WTC11 (cell line): ENCODE results near the gene AKR1B15. TPM values are rescaled to one million over a fixed set of nuclear protein-coding genes. Genes with fewer than 3 reads are reported as not detected.

Experiments used
- ATAC-seq: fragments of 200-7000 bp; cut with Tn5 transposase; 2 replicates; pipeline ENCODE4 v1.10.0; 2021; ENCODE audit warnings: mild to moderate bottlenecking, moderate library complexity
- CTCF ChIA-PET: fragments of 300-600 bp; sonication (Branson Sonifier 250); formaldehyde crosslinking; loops from one replicate; lab custom pipeline; 2021; ENCODE audit warnings: antibody characterized with exemption; lab: Charles Lee
- POLR2A ChIA-PET: fragments of 350-600 bp; sonication (Branson Sonifier 250); formaldehyde crosslinking; loops from one replicate; lab custom pipeline; 2021; ENCODE audit warnings: antibody characterized with exemption; lab: Charles Lee
- DNase-seq: peaks from one replicate; pipeline ENCODE4 v3.0.0; 2021; ENCODE audit warnings: low spot score
- H3K27ac Mint-ChIP-seq: 2 replicates; pipeline ENCODE4 v1.8.0; 2021; ENCODE audit warnings: mixed read lengths
- H3K27me3 Mint-ChIP-seq: 2 replicates; pipeline ENCODE4 v1.8.0; 2021; ENCODE audit warnings: low read depth, mild to moderate bottlenecking, moderate library complexity, mixed read lengths
- H3K36me3 Mint-ChIP-seq: 2 replicates; pipeline ENCODE4 v1.8.0; 2021; ENCODE audit warnings: mixed read lengths
- H3K4me1 Mint-ChIP-seq: 2 replicates; pipeline ENCODE4 v1.8.0; 2022; ENCODE audit warnings: mixed read lengths
- H3K4me3 Mint-ChIP-seq: 2 replicates; pipeline ENCODE4 v1.8.0; 2021; ENCODE audit warnings: mild to moderate bottlenecking, moderate library complexity, mixed read lengths
- H3K9me3 Mint-ChIP-seq: 2 replicates; pipeline ENCODE4 v1.8.0; 2021; ENCODE audit warnings: mixed read lengths
- CBFB ChIP-seq: sonication (generic); formaldehyde crosslinking; IDR thresholded peaks from 2 replicates; pipeline ENCODE4 v1.8.1; 2022; ENCODE audit warnings: mild to moderate bottlenecking, low read depth, missing genetic modification reagents
- ELF4 ChIP-seq: sonication (generic); formaldehyde crosslinking; IDR thresholded peaks from 2 replicates; pipeline ENCODE4 v1.8.1; 2022; ENCODE audit warnings: low read depth, mild to moderate bottlenecking, moderate library complexity, missing genetic modification reagents
- ETV6 ChIP-seq: sonication (generic); formaldehyde crosslinking; IDR thresholded peaks from 2 replicates; pipeline ENCODE4 v1.8.1; 2022; ENCODE audit warnings: mild to moderate bottlenecking, missing genetic modification reagents
- KAT7 ChIP-seq: sonication (generic); formaldehyde crosslinking; IDR thresholded peaks from 2 replicates; pipeline ENCODE4 v1.8.1; 2023; ENCODE audit warnings: missing genetic modification reagents, mild to moderate bottlenecking, borderline replicate concordance
- NFATC4 ChIP-seq: fragments of 250-450 bp; sonication (Bioruptor Pico); IDR thresholded peaks from 2 replicates; pipeline ENCODE4 v1.9.0; 2021; ENCODE audit warnings: mild to moderate bottlenecking
- NR1H2 ChIP-seq: sonication (generic); formaldehyde crosslinking; IDR thresholded peaks from 2 replicates; pipeline ENCODE4 v1.9.0; 2021; ENCODE audit warnings: mild to moderate bottlenecking, moderate library complexity, missing genetic modification reagents
- RORB ChIP-seq: fragments of 250-450 bp; sonication (Bioruptor Pico); IDR thresholded peaks from 2 replicates; pipeline ENCODE4 v1.9.0; 2021; ENCODE audit warnings: mild to moderate bottlenecking
- TP53 ChIP-seq: sonication (generic); formaldehyde crosslinking; IDR thresholded peaks from 2 replicates; pipeline ENCODE4 v1.8.1; 2023; ENCODE audit warnings: mild to moderate bottlenecking, missing genetic modification reagents
- ZNF138 ChIP-seq: sonication (generic); formaldehyde crosslinking; conservative IDR thresholded peaks from 2 replicates; pipeline ENCODE4 v1.8.1; 2022; ENCODE audit warnings: mild to moderate bottlenecking, moderate library complexity, missing genetic modification reagents
- ZNF416 ChIP-seq: fragments of 250-450 bp; sonication (Bioruptor Pico); IDR thresholded peaks from 2 replicates; pipeline ENCODE4 v1.9.0; 2021; ENCODE audit warnings: mild to moderate bottlenecking, inconsistent platforms
- total RNA-seq: library from RNA; stranded (reverse); gene quantifications from 3 replicates; pipeline ENCODE4 v1.2.3, GENCODE V29; 2021
- TF ChIP-seq, protein P1 (sequence below): fragments of 200-600 bp; IDR thresholded peaks from 2 replicates; pipeline ENCODE4 v1.8.0; 2022; ENCODE audit warnings: antibody characterized with exemption
- TF ChIP-seq, protein P2 (sequence below): fragments of 250-450 bp; sonication (Bioruptor Pico); IDR thresholded peaks from 2 replicates; pipeline ENCODE4 v1.9.0; 2021; ENCODE audit warnings: mild to moderate bottlenecking
- TF ChIP-seq, protein P3 (sequence below): fragments of 250-450 bp; sonication (Bioruptor Pico); IDR thresholded peaks from 2 replicates; pipeline ENCODE4 v2.1.2; 2022; ENCODE audit warnings: mild to moderate bottlenecking, moderate library complexity
- TF ChIP-seq, protein P4 (sequence below): sonication (generic); formaldehyde crosslinking; IDR thresholded peaks from 2 replicates; pipeline ENCODE4 v1.8.1; 2022; ENCODE audit warnings: mild to moderate bottlenecking, moderate library complexity, missing genetic modification reagents
- TF ChIP-seq, protein P5 (sequence below): fragments of 250-450 bp; sonication (Bioruptor Pico); IDR thresholded peaks from 2 replicates; pipeline ENCODE4 v1.9.0; 2021; ENCODE audit warnings: moderate library complexity, mild to moderate bottlenecking, inconsistent platforms, borderline replicate concordance
- TF ChIP-seq, protein P6 (sequence below): sonication (generic); formaldehyde crosslinking; IDR thresholded peaks from 2 replicates; pipeline ENCODE4 v1.8.1; 2022; ENCODE audit warnings: missing genetic modification reagents, borderline replicate concordance
- TF ChIP-seq, protein P7 (sequence below): sonication (generic); formaldehyde crosslinking; IDR thresholded peaks from 2 replicates; pipeline ENCODE4 v1.8.1; 2023; ENCODE audit warnings: mild to moderate bottlenecking, missing genetic modification reagents, borderline replicate concordance
- TF ChIP-seq, protein P8 (sequence below): sonication (generic); formaldehyde crosslinking; conservative IDR thresholded peaks from 2 replicates; pipeline ENCODE4 v1.8.1; 2023; ENCODE audit warnings: mild to moderate bottlenecking, low read depth, missing genetic modification reagents, moderate library complexity
- TF ChIP-seq, protein P9 (sequence below): sonication (generic); formaldehyde crosslinking; conservative IDR thresholded peaks from 2 replicates; pipeline ENCODE4 v1.8.1; 2022; ENCODE audit warnings: mild to moderate bottlenecking, missing genetic modification reagents

AKR1B15 gene
- total RNA-seq, 1 experiment from 2014 or later, result not detected

DNA sequence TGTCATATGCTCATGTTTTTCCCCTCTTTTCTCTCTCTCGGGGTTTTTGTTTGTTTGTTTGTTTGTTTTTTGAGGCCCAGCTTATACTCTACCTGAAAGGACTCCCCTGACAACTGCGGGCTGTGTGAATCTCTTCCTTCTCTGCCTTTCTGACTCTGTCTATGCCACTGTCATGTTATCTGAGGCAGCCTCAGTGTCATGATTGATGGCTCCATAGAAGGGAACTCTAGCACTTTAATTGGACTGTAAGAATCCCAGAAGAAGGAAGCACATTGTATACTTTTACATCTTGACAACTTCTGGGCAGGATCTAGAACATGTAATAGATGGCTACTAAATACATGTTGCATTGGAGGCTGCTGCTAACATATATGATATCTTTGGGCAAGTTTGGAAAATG is 25.4 kb downstream of the AKR1B15 start (continued):
- TF ChIP-seq, protein P1, sequence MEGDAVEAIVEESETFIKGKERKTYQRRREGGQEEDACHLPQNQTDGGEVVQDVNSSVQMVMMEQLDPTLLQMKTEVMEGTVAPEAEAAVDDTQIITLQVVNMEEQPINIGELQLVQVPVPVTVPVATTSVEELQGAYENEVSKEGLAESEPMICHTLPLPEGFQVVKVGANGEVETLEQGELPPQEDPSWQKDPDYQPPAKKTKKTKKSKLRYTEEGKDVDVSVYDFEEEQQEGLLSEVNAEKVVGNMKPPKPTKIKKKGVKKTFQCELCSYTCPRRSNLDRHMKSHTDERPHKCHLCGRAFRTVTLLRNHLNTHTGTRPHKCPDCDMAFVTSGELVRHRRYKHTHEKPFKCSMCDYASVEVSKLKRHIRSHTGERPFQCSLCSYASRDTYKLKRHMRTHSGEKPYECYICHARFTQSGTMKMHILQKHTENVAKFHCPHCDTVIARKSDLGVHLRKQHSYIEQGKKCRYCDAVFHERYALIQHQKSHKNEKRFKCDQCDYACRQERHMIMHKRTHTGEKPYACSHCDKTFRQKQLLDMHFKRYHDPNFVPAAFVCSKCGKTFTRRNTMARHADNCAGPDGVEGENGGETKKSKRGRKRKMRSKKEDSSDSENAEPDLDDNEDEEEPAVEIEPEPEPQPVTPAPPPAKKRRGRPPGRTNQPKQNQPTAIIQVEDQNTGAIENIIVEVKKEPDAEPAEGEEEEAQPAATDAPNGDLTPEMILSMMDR, result no peak

DNA sequence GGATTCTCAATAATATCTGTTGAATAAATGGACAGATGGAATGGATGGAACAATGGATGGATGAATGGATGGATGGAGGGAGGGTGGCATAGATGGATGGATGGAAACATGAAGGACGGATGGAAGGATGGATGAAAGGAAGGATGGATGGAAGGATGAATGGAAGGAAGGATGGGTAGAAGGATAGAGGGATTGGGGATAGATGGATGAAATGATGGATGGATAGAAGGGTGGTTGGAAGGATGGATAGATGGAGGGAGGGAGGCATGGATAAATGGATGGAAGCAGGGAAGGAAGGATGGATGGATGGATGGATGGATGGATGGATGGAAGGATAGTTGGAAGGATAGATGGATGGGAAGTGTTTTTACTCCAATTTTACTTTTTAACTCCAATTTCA is 35.4 kb downstream of the AKR1B15 start:
- TF ChIP-seq KAT7 (CRISPR knock-in tag), result no peak
- no peak for TF ChIP-seq CBFB (CRISPR knock-in tag)
- TF ChIP-seq, protein P2, sequence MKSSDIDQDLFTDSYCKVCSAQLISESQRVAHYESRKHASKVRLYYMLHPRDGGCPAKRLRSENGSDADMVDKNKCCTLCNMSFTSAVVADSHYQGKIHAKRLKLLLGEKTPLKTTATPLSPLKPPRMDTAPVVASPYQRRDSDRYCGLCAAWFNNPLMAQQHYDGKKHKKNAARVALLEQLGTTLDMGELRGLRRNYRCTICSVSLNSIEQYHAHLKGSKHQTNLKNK (CRISPR knock-in tag), result no peak
- no peak for TF ChIP-seq NFATC4 (CRISPR knock-in tag)
- Mint-ChIP-seq H3K36me3 (peaks cover 14% of the 10 kb centered on the region), H3K27me3 (peaks cover 24% of the 10 kb centered on the region), H3K9me3 (peaks cover 37% of the 10 kb centered on the region), H3K4me1 (no peaks in the 10 kb centered on the region), H3K27ac (no peak overlapping the region), H3K4me3 (no peak overlapping the region)
- DNase-seq (no peak), ATAC-seq (no peak)
- ChIA-PET CTCF (no interaction called here), POLR2A (no interaction called here)

DNA sequence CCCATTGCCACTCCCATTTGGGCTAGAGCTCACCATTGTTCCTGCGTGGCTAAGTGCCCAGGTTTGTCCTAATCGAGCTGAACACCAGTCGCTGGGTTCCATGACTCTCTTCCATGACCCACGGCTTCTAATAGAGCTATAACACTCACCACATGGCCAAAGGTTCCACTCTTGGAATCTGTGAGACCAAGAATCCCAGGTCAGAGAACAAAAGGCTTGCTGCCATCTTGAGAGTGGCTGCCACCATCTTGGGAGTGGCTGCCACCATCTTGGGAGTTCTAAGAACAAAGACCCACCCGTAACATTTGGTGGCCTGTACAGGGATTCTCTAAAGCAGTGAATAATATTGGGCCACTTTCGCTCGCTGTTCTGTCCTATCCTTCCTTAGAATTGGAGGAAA is 37.0 kb downstream of the AKR1B15 start:
- H3K4me3 Mint-ChIP-seq, result no peak overlapping the region
- peaks cover 14% of the 10 kb centered on the region for H3K36me3 Mint-ChIP-seq
- POLR2A ChIA-PET, result no interaction called here
- ATAC-seq, result no peak
- peaks cover 48% of the 10 kb centered on the region for H3K9me3 Mint-ChIP-seq
- peaks cover 17% of the 10 kb centered on the region for H3K27me3 Mint-ChIP-seq
- CTCF ChIA-PET, result no interaction called here
- DNase-seq, result no peak
- no peaks in the 10 kb centered on the region for H3K4me1 Mint-ChIP-seq
- no peak overlapping the region for H3K27ac Mint-ChIP-seq
- TF ChIP-seq, protein P3, sequence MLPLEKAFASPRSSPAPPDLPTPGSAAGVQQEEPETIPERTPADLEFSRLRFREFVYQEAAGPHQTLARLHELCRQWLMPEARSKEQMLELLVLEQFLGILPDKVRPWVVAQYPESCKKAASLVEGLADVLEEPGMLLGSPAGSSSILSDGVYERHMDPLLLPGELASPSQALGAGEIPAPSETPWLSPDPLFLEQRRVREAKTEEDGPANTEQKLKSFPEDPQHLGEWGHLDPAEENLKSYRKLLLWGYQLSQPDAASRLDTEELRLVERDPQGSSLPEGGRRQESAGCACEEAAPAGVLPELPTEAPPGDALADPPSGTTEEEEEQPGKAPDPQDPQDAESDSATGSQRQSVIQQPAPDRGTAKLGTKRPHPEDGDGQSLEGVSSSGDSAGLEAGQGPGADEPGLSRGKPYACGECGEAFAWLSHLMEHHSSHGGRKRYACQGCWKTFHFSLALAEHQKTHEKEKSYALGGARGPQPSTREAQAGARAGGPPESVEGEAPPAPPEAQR, result no peak
- TF ChIP-seq NR1H2 (CRISPR knock-in tag) (no peak), RORB (CRISPR knock-in tag) (no peak), ZNF416 (CRISPR knock-in tag) (no peak), ETV6 (CRISPR knock-in tag) (no peak), ZNF138 (CRISPR knock-in tag) (no peak), KAT7 (CRISPR knock-in tag) (no peak), TP53 (CRISPR knock-in tag) (no peak), ELF4 (CRISPR knock-in tag) (no peak)
- TF ChIP-seq, protein P4, sequence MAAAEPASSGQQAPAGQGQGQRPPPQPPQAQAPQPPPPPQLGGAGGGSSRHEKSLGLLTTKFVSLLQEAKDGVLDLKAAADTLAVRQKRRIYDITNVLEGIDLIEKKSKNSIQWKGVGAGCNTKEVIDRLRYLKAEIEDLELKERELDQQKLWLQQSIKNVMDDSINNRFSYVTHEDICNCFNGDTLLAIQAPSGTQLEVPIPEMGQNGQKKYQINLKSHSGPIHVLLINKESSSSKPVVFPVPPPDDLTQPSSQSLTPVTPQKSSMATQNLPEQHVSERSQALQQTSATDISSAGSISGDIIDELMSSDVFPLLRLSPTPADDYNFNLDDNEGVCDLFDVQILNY (CRISPR knock-in tag), result no peak
- TF ChIP-seq, protein P5, sequence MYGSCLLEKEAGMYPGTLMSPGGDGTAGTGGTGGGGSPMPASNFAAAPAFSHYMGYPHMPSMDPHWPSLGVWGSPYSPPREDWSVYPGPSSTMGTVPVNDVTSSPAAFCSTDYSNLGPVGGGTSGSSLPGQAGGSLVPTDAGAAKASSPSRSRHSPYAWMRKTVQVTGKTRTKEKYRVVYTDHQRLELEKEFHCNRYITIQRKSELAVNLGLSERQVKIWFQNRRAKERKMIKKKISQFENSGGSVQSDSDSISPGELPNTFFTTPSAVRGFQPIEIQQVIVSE (CRISPR knock-in tag), result no peak
- TF ChIP-seq, protein P6, sequence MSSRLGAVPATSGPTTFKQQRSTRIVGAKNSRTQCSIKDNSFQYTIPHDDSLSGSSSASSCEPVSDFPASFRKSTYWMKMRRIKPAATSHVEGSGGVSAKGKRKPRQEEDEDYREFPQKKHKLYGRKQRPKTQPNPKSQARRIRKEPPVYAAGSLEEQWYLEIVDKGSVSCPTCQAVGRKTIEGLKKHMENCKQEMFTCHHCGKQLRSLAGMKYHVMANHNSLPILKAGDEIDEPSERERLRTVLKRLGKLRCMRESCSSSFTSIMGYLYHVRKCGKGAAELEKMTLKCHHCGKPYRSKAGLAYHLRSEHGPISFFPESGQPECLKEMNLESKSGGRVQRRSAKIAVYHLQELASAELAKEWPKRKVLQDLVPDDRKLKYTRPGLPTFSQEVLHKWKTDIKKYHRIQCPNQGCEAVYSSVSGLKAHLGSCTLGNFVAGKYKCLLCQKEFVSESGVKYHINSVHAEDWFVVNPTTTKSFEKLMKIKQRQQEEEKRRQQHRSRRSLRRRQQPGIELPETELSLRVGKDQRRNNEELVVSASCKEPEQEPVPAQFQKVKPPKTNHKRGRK (CRISPR knock-in tag), result no peak
- TF ChIP-seq, protein P7, sequence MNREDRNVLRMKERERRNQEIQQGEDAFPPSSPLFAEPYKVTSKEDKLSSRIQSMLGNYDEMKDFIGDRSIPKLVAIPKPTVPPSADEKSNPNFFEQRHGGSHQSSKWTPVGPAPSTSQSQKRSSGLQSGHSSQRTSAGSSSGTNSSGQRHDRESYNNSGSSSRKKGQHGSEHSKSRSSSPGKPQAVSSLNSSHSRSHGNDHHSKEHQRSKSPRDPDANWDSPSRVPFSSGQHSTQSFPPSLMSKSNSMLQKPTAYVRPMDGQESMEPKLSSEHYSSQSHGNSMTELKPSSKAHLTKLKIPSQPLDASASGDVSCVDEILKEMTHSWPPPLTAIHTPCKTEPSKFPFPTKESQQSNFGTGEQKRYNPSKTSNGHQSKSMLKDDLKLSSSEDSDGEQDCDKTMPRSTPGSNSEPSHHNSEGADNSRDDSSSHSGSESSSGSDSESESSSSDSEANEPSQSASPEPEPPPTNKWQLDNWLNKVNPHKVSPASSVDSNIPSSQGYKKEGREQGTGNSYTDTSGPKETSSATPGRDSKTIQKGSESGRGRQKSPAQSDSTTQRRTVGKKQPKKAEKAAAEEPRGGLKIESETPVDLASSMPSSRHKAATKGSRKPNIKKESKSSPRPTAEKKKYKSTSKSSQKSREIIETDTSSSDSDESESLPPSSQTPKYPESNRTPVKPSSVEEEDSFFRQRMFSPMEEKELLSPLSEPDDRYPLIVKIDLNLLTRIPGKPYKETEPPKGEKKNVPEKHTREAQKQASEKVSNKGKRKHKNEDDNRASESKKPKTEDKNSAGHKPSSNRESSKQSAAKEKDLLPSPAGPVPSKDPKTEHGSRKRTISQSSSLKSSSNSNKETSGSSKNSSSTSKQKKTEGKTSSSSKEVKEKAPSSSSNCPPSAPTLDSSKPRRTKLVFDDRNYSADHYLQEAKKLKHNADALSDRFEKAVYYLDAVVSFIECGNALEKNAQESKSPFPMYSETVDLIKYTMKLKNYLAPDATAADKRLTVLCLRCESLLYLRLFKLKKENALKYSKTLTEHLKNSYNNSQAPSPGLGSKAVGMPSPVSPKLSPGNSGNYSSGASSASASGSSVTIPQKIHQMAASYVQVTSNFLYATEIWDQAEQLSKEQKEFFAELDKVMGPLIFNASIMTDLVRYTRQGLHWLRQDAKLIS (CRISPR knock-in tag), result no peak
- TF ChIP-seq, protein P8, sequence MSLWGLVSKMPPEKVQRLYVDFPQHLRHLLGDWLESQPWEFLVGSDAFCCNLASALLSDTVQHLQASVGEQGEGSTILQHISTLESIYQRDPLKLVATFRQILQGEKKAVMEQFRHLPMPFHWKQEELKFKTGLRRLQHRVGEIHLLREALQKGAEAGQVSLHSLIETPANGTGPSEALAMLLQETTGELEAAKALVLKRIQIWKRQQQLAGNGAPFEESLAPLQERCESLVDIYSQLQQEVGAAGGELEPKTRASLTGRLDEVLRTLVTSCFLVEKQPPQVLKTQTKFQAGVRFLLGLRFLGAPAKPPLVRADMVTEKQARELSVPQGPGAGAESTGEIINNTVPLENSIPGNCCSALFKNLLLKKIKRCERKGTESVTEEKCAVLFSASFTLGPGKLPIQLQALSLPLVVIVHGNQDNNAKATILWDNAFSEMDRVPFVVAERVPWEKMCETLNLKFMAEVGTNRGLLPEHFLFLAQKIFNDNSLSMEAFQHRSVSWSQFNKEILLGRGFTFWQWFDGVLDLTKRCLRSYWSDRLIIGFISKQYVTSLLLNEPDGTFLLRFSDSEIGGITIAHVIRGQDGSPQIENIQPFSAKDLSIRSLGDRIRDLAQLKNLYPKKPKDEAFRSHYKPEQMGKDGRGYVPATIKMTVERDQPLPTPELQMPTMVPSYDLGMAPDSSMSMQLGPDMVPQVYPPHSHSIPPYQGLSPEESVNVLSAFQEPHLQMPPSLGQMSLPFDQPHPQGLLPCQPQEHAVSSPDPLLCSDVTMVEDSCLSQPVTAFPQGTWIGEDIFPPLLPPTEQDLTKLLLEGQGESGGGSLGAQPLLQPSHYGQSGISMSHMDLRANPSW, result no peak
- TF ChIP-seq, protein P9, sequence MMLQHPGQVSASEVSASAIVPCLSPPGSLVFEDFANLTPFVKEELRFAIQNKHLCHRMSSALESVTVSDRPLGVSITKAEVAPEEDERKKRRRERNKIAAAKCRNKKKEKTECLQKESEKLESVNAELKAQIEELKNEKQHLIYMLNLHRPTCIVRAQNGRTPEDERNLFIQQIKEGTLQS (CRISPR knock-in tag), result no peak
